HG03060 (cell line): ENCODE results near the gene RAB40A.

Experiments used
- ATAC-seq: cut with Tn5 transposase; IDR thresholded peaks from one replicate; pipeline ENCODE4 v1.9.1; 2021; ENCODE audit warnings: low read depth, moderate number of reproducible peaks; ENCODE audit not compliant: unreplicated experiment

The RAB40A gene

DNA sequence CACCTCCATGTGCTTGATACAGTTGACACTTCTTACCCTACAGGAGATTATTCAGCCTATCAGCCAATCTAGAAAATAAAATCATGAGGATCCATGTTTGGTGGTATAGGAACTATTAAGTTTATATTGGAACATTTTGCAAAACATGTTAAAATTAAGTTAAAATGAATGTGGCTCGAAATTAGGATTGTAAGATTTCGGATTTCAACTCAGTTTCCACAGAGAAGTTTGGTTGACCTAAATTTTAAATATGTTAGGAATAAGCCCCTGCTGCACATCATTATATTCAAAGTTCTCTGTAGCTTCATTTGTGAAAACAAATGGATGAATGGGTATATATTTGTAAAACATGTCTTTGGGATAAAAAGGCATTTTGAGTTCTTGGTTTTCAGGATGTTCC lies at the start of gene RAB40A:
Gene RAB40A (minus strand): TSS at position 101 of the 400 bp plus-strand sequence. CDS start 18,733 bp downstream, outside the sequence.
- ATAC-seq: no peak

GRCh38 chrX:103565752-103566151 lies 46.5 kb upstream of the RAB40A start:
- ATAC-seq: no peak

DNA sequence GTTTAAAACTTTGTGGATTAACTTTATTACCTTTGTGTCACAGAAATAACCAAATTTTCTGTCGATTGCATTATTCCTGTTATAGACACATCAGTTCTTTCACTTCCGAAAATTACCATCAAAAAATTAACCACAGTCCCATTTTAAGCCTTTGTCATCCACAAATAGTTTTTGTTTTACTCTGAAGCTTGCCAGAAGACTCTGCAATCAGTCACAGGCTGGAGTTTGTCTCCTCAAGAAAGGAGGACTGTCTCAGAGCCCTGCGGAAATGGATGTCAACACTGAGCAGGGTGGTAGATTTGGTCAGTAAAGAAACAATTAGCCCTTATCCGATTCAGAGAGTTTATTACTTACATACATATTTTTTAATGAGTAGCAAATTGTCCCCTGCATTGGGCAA lies 45.9 kb upstream of the RAB40A start:
- no peak for ATAC-seq

- ATAC-seq: no peak
Observed at GRCh38 chrX:103562801-103563200, 43.5 kb upstream of the RAB40A start.

DNA sequence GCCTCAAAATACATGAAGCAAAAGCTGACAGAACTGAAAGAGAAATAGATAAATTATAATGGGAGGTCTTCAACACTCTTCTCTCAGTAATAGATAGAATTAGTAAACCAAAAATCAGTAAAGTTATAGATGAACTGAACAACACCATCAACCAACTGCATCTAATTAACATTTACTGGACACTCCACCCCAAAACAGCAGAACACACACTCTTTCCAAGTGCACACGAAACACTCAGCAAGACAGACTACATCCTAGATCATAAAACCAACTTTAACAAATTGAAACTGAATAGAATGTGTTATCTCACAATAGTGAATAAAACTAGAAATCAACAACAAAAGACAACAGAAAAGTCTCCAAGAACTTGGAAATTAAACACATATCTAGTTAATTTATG lies 41.0 kb upstream of the RAB40A start:
- ATAC-seq: no peak

- ATAC-seq: no peak
Observed at GRCh38 chrX:103556963-103557612, 37.8 kb upstream of the RAB40A start.

DNA sequence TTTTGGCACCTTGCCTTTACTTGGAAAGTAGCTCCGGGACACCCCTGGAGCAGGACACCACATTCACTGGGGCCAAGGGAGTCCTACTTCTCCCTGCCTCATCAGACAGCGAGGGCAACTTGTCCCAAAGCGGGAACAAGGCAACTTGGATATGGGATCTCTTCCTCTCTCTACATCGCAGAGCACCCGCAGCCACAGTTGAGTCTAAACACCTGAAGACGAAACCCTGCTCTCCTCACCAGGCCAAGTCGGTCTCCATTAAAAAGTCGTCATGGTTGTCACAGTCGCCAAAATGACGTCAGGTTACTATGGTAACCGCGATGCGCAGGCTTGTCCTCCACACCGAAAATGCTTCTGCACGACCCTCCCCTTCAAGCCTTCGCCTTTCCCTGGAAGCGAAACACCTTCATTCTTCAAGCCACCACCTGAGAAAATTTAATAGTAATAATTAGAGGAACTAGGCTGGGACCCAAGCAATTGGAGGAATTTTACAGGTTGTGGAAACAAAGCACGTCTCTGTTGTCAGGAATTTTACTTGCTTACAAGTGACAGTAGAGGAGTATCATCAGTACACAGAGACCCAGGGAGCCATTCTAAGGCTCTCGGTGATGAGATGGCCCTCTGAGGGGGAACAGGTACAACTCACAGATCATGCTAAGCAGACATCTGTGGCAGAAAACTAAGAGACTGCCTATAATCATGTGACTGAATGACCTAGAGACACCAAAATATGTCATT lies 35.6 kb upstream of the RAB40A start:
- ATAC-seq: peak; percentile 92

DNA sequence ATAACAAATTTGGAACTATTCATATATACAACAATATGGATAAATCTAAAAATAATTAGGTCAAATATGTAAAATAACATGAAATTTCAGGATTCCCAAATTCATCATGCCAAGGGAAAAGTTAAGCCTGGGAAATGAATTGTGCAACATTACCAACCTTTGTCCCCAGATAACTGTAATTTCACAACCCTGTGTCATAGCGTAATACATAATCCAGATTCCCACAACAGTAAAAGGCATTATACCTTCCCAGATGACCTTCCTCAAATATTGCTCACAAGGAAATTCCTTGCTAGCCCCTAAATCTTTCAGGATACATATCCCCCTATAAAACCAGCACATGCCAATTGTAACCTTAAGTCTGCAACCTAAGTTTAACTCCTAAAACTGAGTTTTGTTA lies 32.9 kb upstream of the RAB40A start:
- ATAC-seq: no peak

GRCh38 chrX:103550415-103551051 lies 31.2 kb upstream of the RAB40A start:
- ATAC-seq: no peak

DNA sequence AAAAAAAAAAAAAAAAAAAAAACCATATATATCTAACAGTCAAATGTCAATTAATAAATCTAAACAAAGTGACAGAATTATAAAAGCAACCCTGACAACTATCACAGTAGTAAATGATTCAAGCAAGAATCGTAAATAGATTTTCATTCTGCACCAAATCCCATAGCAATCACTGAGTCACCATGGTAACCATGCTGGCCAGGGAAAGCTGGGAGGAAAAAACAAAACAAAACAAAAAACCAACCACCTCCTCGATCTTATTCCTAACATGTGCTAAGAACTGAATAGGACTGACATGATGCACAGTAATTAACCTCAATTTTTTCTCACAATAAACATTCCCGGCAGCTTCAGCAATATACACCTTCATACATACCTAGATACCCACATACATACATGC lies 30.6 kb upstream of the RAB40A start:
- no peak for ATAC-seq

DNA sequence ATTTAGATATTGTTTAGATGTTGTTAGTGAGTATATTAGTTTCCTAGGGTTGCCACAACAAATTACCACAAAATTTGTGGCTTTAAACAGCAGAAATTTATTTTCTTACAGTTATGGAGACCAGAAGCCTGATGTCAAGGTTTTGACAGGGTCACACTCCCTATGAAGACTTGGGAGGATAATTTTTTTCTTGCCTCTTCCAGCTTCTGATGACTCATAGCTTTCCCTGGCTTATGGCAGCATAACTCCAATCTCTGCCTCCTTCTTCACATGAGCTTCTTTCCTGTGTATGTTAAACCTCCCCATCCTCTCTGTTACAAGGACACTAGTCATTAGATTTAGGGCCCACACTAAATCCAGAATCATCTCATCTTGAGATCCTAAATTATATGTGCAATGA lies 20.9 kb upstream of the RAB40A start:
- no peak for ATAC-seq

- ATAC-seq: no peak
Observed at GRCh38 chrX:103539695-103540094, 20.4 kb upstream of the RAB40A start.

- no peak for ATAC-seq
Observed at GRCh38 chrX:103538728-103539127, 19.4 kb upstream of the RAB40A start.

DNA sequence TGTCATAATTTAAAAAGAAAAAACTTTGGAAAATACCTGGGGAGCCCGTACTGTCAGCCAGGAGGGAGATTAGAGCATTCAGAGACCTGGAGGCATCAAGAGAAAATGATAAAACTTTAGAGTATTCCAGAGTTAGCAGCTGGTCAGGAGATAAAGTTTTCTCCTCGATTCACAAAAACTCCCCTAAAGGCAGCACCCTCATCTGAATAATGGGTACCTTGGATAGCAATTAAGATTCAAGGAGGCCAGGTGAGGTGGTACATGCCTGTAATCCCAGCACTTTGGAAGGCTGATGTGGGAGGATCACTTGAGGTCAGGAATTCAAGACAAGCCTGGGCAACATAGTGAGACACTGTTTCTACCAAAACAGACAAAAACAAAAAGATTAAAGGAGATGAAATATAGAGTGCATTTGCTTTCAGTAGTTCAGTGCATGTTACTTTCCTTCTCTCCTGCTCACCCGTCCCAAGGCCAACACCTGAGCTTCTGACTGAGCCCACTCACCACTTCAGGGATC lies 18.6 kb upstream of the RAB40A start:
- ATAC-seq: no peak

DNA sequence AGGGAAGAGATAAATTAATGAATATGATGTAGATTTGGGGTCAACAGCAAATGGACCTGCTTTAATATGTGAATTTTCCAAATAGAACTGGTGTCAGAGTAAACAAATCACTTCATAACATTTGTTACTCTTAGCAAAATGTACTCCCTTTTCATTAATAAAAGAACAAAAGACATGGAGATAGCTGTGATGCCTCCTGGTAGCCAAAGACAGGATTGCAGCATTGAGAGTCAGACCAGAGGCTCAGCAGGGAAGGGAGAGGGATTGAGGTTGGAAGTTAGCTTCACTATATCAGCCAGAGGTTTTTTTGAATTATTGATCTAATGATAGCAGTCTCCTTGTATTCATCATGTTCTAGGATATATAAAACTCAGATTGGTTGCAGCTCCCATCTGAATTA lies 17.4 kb upstream of the RAB40A start:
- ATAC-seq: no peak

GRCh38 chrX:103536071-103536470 lies 16.8 kb upstream of the RAB40A start:
- no peak for ATAC-seq

DNA sequence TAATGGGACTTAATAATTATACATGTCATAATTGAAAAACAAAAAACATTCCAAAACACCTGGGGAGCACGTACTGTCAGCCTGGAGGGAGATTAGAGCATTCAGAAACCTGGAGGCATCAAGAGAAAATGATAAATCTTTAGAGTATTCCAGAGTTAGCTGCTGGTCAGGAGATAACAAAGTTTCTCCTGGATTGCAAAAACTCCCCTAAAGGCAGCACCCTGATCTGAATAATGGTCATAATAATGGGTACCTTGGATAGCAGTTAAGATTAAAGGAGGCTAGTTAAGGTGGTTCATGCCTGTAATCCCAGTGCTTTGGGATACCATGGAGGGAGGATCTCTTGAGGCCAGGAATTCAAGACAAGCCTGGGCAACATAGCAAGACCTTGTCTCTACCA lies 15.9 kb upstream of the RAB40A start:
- ATAC-seq: no peak

GRCh38 chrX:103533511-103534216 lies 14.4 kb upstream of the RAB40A start:
- ATAC-seq: no peak

DNA sequence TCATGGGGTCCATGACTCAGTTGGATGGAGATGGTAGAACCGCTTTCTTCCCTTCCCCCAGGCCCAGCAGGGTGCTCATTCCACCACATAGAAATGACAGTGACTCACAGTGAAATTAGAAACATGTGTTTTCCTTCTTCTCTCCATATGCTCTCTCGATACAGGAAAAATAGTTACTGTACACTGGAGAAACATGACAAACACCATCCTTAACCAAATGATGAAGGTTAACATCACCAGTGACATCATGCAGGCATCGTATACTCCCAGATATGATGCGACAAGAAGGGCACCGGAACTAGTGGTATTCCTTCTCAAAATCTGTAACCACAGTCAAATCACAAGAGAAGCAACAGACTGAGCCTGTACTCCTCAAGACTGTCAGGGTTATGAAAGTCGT lies 11.7 kb upstream of the RAB40A start:
- ATAC-seq: no peak

DNA sequence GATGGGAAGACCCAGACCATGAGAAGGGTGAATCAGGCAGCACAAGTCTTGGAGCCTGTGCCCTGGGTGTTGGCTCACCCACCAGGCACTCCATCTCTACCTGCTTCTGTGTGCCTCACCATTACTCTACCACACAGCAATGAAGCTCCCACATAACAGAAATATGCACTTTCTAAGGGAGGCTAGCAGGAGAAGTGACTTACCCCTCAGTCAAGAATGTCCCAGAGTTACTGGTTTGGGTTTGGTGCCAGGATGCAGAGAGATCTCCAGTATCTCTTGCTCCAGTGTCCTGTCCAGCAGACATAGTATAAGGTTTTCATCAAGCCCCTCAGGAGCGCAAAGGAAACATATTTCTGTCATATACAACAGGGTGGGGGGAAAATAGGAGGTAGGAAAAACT lies 11.3 kb upstream of the RAB40A start:
- ATAC-seq: no peak

DNA sequence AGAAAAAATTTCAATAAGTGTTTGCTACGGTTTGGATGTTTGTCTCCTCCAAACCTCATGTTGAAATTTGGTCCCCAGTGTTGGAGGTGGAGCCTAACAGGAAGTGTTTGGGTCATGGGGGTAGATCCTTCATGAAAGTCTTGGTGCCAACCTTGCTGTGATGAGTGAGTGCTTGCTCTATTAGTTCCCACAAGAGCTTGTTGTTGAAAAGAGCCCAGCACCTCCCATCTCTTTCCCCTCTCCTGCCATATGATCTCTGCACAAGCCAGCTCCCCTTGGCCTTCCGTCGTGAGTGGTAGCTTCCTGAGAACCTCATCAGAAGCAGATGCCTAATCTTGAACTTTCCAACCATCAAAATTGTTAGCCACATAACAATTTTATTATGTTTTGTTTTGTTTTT lies 10.3 kb upstream of the RAB40A start:
- no peak for ATAC-seq
